NCI-H2196 (cell line): ENCODE data around the gene PLD4.
A peak's percentile ranks its signal among the peaks of the same experiment; 100 is the strongest.
"Not testable (repeated sequence)": the region's sequence is repeated elsewhere in the genome, so short reads cannot be mapped to it uniquely, and the experiment has no call there.

ENCODE experiments used
- DNase-seq: peaks from one replicate; lab custom pipeline; 2025; ENCODE audit not compliant: unreplicated experiment; lab: John Stamatoyannopoulos, UW

The PLD4 gene

GRCh38 chr14:104924421-104925213 is at the start of gene PLD4:
Gene PLD4, plus strand, starts transcription at chr14:104924879. Its CDS starts 2,262 bp downstream, at chr14:104927141.
- no peak for DNase-seq

- DNase-seq: no peak
Observed at GRCh38 chr14:104875412-104875751, 49.3 kb upstream of the PLD4 start.

DNA sequence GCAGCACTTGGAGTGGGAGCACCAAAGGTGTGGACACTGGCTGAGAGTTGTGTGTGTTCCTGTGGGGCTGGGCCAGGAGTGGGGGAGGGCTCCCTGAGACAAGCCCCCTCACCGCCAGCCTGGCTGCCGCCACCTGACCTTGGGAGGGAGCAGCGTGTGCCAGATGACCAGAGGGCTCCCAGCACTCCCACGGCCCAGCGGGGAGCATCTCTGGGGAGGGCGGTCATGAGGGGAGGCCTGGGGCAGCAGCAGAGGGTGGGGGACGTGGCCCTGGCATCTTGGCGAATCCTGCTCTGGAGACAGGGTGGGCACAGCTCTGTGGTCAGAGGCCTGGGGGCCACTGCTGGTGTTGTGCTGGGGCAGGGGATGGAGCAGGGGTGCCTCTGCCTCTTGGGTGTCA is 48.9 kb upstream of the PLD4 start:
- DNase-seq: no peak

GRCh38 chr14:104876251-104876699 is 48.4 kb upstream of the PLD4 start:
- no peak for DNase-seq

DNA sequence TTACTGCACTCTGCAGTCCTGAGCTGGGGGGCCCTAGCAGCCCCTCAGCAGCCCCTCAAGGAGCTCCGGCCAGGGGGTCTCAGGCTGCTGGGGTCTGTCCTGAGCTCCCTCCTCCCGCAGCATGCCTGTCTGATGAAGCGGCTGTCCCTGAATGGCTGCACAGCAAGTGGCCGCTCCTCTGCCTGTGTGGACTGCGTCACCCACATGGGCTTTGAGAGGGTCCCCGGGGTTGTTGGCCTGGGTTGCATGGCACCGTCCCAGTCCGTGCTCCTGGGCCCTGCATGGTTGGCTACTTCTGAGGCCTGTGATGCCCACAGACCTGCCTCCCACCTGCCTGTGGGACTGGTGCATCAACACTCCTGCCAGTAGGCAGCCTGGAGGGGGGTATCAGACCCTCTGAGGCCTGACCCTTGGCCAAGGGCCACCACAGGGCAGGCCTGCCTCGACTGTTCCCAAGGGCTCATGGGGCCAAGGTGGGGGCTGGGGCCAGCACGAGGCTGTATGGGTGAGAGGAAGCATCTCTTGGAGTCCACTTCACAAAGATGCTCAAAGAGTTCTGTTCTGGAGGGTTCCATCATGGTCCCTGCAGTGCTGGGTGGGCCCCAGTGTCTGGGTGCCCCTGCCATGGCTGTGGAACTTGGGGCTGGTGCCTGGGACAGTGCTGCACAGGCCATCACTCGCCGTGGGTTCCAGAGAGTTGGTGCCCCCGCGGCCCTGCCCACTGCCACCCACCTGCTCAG is 47.4 kb upstream of the PLD4 start:
- no peak for DNase-seq

DNA sequence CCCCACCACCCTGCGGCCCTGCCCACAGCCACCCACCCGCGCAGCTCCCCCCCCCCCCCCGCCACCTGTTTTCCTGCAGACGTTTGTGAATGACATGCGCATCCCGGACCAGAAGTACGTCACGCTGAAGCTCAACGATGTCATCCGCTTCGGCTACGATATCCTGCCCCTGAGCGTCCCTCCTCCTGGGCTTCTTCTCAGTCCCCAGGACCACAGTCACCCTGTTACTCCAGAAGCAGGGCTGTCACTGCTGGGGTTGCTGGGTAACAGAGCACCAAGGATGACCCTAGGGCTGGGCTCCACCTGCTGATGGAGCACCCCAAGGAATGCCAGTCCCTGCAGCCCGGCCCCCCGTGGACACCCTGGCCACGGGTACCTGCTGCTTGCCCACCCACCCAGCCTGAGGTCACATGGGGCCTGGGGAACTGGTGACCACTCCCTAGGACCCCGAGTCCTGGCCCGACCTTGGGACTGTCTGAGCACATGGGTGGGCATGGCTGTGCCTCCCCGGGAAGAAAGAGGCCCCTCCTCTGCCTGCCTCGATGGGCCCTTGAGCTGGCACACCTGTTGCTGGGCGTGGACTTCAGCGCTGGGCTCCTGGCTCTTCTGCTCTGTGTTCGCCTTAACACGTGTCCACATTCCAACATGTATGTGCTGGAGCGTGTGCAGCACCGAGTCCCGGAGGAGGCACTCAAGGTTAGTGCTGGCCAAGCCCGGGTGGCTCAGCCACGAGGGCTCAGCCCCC is 46.7 kb upstream of the PLD4 start:
- DNase-seq: no peak

- no peak for DNase-seq
Observed at GRCh38 chr14:104878582-104878981, 46.1 kb upstream of the PLD4 start.

- DNase-seq: no peak
Observed at GRCh38 chr14:104879201-104879982, 45.3 kb upstream of the PLD4 start.

DNA sequence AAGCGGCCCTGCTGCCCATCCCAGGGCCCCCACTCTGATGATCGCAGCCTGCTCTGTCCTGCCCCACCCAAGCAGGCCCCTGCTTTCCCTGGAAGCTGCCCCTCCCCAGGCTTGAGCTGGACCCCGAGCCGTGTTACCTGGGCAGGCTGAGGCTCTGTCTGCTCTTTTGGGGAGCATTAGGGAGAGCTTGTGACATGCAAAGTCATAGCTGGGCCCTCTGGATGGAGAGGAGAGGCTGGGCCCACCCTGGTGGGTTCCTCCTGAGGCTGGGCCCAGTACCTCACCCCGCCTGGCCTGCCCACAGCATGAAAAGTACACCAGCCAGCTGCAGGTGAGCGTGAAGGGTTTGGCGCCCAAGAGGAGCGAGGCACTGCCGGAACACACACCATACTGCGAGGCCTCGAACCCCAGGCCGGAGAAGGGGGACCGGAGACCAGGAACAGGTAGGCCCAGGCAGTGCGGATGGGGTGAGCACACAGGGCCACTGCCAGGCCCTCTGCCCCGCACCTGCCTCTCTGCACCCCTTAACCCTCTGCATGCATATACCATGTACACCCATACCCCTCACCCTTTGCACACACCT is 44.6 kb upstream of the PLD4 start:
- no peak for DNase-seq

DNA sequence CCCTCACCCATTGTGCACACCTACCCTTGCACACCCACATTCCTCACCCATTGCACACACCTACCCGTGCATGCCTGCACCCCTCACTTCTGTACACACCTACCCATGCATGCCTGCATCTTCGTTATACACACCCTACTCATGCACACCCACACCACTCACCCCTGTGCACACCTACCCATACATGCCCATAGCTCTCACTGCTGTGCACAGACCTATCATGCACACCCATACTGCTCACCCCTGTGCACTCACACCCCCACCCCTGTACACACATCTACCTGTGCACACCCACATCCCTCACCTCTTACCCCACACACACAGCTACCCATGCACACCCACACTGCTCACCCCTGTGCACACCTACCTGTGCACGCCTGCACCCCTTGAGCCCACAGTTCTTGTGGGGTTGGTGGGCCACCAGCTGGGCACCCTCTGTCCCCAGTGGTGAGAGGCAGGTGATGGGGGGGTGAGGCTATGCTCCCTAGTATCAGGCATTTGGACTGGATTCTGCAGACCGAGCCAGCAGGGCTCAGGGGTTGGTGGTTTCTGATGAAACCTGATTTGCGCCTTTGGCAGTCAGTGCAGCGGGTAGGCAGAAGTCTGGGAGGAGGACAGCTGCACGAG is 44.0 kb upstream of the PLD4 start:
- DNase-seq: no peak

GRCh38 chr14:104881369-104881979 is 43.2 kb upstream of the PLD4 start:
- peak; percentile 74 for DNase-seq

GRCh38 chr14:104882325-104882973 is 42.2 kb upstream of the PLD4 start:
- peak; percentile 23 for DNase-seq

- DNase-seq: no peak
Observed at GRCh38 chr14:104882991-104883660, 41.6 kb upstream of the PLD4 start.

GRCh38 chr14:104883681-104884361 is 40.9 kb upstream of the PLD4 start:
- no peak for DNase-seq

DNA sequence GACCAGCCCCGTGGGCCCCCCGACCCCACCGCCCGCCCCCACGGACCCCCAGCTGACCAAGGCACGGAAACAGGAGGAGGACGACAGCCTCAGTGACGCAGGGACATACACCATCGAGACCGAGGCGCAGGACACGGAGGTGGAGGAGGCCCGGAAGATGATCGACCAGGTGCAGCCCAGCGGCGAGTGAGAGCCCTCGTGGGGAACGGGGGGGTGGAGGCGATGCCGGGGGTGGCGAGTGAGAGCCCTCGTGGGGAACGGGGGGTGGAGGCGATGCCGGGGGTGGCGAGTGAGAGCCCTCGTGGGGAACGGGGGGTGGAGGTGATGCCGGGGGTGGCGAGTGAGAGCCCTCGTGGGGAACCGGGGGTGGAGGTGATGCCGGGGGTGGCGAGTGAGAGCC is 40.3 kb upstream of the PLD4 start:
- not testable (repeated sequence) for DNase-seq

DNA sequence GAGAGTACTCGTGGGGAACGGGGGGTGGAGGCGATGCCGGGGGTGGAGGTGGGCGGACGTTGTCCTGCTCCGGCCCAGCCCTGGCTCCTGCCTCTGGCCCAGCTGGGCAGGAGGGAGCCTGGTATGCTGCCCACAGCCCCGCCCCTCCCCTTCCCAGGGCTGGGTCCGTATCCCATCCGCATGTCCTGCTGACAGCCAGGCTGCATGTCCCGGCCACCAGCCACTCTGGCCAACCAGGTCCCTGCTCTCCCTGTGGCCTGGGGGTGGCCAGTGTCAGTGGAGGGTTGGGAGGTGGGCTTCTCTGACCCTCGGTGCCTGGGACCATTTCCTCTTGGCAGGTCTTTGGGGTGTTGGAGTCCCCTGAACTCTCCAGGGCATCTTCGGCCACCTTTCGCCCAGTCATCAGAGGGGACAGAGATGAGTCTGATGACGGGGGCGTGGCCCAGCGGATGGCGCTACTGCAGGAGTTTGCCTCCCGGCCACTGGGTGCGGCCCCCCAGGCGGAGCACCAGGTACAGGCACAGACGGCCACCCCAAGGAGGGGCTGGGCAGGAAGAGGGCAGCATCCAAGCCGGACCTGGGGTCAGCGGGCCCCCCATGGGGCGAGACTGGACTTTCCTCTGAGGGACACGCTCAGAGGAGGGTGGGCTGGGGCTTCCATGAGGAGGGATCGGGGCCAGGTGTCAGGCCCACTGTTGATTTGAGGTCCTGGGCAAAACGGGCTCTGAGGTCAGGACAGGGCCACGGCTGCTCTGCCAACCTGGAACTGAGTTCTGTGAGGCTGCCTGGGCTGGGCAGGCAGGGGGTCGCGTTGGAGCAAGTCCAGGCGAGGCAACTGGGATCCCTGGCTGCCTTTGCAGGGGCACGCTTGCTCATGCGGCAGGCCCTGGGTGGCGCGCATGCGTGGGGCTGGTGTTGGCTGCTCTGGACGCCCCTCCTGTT is 39.4 kb upstream of the PLD4 start:
- no peak for DNase-seq
